ENCODE results near the gene SPEF1.
"Not testable (repeated sequence)": the region's sequence is repeated elsewhere in the genome, so short reads cannot be mapped to it uniquely, and the experiment has no call there.

SPEF1 gene

DNA sequence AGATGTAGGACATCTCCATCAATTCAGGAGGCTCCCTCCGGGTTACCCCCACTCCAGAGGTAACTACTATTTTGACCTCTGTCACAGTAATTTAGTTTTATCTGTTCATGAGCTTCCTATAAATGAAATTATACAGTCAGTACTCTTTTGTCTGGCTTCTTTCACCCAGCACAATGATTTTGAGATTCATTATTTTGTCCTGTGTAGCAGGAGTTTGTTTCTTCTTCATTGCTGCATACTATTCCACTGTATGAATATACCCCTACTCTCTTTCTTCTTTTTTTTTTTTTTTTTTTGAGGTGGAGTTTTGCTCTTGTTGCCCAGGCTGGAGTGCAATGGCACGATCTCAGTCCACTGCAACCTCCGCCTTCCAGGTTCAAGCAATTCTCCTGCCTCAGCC, 27.3 kb upstream of the SPEF1 start:
- no peak for DNase-seq (ENCODE audit: low read depth)

GRCh38 chr20:3804781-3805180, 23.5 kb upstream of the SPEF1 start:
- DNase-seq (ENCODE audit: low read depth), result no peak

DNA sequence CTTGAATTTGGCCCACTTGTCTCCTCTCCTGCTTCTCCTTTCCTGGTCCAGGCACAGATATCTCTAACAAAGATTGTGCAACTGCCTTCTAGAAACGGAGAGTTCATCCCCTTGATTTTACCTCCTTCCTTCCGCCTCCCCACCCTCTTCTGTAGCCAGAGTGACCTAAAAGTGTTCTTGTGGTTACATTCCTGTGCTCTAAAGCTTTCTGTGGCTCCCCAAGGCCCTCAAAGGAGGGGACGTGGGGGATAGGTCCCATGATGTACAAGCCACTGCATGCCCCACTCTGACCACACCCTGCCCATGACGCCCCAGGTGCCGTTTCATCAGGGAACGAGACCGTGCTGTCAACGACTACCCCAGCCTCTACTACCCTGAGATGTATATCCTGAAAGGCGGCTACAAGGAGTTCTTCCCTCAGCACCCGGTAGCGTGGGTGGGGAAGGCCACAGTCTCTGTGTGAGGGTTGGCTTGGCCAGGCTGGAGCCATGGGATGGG, 23.1 kb upstream of the SPEF1 start:
- no peak for DNase-seq (ENCODE audit: low read depth)

- no peak for DNase-seq (ENCODE audit: low read depth)
These were observed 22.6 kb upstream of the SPEF1 start for GRCh38 chr20:3803854-3804253.

DNA sequence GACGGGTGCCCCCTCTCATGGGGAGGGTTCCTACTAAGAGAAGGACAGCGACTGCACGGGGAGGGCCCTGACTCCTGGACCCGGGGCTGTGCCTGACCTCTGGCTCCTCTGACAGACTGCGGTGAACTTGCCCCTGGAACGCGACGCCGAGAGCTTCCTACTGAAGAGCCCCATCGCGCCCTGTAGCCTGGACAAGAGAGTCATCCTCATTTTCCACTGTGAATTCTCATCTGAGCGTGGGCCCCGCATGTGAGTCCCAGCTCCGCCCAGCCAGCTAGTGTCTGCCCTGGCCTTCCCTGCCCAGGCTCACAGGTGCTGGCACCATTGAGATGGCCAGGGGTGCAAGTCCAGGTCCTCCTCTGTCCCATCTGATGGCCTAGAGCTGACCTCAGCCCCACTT, 22.0 kb upstream of the SPEF1 start:
- no peak for DNase-seq (ENCODE audit: low read depth)

- DNase-seq (ENCODE audit: low read depth), result no peak
These were observed 21.4 kb upstream of the SPEF1 start for GRCh38 chr20:3802524-3803239.

DNA sequence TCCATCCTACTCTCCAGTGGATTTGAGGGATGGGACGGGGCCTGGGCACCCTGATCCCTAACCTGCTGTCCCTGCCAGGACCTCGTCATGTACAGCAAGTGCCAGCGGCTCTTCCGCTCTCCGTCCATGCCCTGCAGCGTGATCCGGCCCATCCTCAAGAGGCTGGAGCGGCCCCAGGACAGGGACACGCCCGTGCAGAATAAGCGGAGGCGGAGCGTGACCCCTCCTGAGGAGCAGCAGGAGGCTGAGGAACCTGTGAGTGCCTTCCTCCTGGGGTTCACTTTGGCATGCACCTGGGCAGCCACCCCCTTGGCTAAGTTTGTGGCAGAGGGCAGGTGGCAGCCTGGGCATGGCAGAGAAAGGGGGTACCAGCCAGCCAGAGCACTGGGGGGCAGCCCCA, 20.6 kb upstream of the SPEF1 start:
- no peak for DNase-seq (ENCODE audit: low read depth)

GRCh38 chr20:3801299-3801698, 20.1 kb upstream of the SPEF1 start:
- DNase-seq (ENCODE audit: low read depth), result no peak

- DNase-seq (ENCODE audit: low read depth), result no peak
These were observed 19.6 kb upstream of the SPEF1 start for GRCh38 chr20:3800878-3801260.

GRCh38 chr20:3800256-3800877, 19.1 kb upstream of the SPEF1 start:
- no peak for DNase-seq (ENCODE audit: low read depth)

GRCh38 chr20:3798908-3799248, 17.6 kb upstream of the SPEF1 start:
- no peak for DNase-seq (ENCODE audit: low read depth)

GRCh38 chr20:3798373-3798768, 17.1 kb upstream of the SPEF1 start:
- no peak for DNase-seq (ENCODE audit: low read depth)

DNA sequence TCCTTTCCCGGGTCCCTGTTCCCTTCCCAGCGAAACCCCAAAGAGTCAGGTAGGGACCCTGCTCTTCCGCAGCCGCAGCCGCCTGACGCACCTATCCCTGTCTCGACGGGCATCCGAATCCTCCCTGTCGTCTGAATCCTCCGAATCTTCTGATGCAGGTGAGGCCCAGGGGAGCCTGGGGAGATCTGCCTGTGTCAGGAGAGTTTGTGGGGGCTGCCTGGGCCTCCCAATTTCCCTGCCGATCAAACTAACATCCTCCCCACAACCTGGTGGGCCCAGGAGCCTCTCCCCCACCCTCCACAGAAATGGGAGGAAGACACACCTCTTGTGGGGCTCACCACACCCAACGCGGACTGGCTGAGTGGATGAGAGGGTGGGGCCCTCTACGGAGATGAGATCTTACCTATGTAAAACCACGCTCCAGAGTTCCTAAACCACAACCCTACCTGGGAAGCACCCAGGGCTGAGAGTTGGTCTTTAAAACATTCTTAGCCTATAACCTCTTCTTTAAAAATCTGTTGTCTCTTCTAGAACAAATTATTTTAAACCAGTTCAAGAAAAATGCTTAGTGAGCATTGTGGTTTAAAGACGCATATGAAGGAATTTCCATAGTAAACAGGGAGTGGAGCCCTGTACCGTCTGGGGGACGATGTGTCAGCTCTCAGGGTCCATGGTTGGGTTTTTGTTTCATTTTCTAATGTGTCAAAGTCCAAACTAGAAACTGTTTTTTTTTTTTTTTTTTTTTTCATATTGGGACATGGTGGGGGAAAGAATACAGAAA, 16.5 kb upstream of the SPEF1 start:
- no peak for DNase-seq (ENCODE audit: low read depth)

DNA sequence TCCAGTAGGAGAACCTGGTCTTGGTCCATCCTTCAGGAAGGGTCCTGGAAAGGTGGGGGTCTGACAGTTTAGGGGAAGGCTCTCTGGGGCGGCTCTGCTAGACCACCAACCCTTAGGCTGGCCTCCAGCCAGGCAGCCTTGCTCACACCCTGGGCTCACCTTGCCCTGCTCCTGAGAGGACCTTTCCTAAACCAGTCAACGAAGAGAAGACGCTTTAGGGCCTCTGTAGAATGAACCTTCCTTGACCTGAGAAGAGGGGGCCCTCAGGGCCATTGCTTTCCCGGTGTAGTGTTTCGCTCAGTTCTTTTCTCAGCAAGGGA, 15.9 kb upstream of the SPEF1 start:
- DNase-seq (ENCODE audit: low read depth), result no peak

GRCh38 chr20:3796477-3797225, 15.4 kb upstream of the SPEF1 start:
- DNase-seq (ENCODE audit: low read depth), result no peak

DNA sequence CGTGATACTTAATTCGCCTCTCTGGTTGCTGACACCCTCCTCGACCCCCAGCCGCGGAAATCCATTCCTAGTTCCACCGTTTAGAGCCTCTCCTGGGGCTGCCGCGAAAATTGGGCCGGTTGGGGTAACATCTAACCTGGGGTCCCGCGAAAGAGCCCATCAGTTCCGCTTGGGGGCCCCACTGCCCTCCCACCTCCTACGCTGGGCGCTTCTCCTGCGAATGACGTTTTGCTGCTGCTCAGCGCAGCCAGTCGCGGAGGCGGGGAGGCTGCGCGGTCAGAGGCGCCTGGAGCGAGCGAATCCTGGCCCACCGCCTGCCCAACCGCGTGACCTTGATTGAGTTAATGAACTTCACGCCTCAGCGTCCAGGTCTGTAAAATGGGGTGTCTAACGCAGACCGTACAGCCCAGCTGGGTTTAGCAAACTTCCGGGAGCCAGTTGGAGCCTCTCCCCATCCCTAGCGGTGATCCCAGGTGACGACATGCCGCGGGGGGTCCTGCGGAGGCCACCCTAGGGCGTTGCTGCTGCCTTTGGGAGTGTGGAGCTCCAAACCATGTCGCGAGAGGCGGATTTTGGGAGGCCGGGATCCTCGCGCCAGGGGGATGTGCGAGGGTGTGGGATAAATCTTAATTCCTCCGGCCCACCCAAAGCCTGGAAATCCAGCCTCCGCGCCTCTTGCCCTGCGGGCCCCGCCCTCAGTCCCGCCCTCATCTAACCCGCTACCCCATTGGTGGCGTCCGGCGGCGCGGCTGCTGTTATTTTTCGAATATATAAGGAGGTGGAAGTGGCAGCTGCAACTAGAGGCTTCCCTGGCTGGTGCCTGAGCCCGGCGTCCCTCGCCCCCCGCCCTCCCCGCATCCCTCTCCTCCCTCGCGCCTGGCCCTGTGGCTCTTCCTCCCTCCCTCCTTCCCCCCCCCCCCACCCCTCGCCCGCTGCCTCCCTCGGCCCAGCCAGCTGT, 14.5 kb upstream of the SPEF1 start, which contains the start of gene CDC25B:
Gene CDC25B (plus strand): TSS at position 800 of the 958 bp plus-strand sequence. CDS start 222 bp downstream, outside the sequence.
- DNase-seq (ENCODE audit: low read depth), result peak; percentile 81

- no peak for DNase-seq (ENCODE audit: low read depth)
These were observed 13.6 kb upstream of the SPEF1 start for GRCh38 chr20:3794701-3795420.

- not testable (repeated sequence) for DNase-seq (ENCODE audit: low read depth)
These were observed 12.9 kb upstream of the SPEF1 start for GRCh38 chr20:3794168-3794567.

DNA sequence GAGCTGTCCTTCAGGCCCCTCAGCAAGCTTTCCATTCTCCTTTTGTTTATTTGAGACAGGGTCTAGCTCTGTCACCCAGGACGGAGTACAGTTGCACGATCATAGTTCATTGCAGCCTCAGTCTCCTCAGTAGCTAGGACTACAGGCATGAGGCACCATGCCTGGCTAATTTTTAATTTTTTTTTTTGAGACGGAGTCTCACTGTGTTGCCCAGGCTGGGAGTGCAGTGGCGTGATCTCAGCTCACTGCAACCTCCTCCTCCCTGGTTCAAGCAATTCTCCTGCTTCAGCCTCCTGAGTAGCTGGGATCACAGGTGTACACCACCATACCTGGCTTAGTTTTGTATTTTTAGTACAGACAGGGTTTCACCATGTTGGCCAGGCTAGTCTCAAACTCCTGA, 8.0 kb upstream of the SPEF1 start:
- not testable (repeated sequence) for DNase-seq (ENCODE audit: low read depth)

DNA sequence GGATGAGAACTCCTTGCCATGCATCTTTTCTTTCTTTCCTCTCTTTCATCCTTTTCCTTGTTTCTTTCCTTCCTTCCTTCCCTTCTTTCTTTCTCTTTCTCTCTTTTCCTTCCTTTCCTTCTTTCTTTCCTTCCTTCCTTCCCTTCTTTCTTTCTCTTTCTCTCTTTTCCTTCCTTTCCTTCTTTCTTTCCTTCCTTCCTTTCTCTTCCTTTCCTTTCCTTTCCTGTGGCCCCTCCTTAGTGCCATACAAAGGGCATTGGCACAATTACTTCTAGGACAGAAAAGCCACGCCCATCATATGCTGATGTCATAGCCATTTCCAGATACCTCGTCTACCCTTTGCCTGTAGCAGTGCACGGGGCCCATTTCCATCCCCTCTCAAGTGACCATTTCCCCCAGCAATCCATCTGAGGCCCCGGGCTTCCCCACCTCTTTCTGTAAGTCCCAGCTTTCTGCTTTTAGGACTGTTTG, 7.5 kb upstream of the SPEF1 start:
- no peak for DNase-seq (ENCODE audit: low read depth)

Data from stimulated activated CD8-positive, alpha-beta memory T cell treated with anti-CD3 and anti-CD28 coated beads, Interleukin-7, amount 100 ng/mL, for 24 hours (primary cell).